Daoy (cell line): ENCODE results near the gene CDH15. TPM values are rescaled to one million over a fixed set of nuclear protein-coding genes. Genes with fewer than 3 reads are reported as not detected.
"Not testable (repeated sequence)": the region's sequence is repeated elsewhere in the genome, so short reads cannot be mapped to it uniquely, and the experiment has no call there.

ENCODE experiments used
- DNase-seq: peaks from one replicate; pipeline ENCODE4 v3.0.0-alpha.2; 2015; ENCODE audit warnings: low read depth
- total RNA-seq: library from RNA; depleted of rRNA; stranded (reverse); fragments of >200 nt; shearing (Covaris generic); gene quantifications from 2 replicates; pipeline ENCODE4 v1.2.3, GENCODE V29; 2014; rRNA removed

Gene CDH15
- total RNA-seq, 1 experiment from 2014 or later, result not detected

DNA sequence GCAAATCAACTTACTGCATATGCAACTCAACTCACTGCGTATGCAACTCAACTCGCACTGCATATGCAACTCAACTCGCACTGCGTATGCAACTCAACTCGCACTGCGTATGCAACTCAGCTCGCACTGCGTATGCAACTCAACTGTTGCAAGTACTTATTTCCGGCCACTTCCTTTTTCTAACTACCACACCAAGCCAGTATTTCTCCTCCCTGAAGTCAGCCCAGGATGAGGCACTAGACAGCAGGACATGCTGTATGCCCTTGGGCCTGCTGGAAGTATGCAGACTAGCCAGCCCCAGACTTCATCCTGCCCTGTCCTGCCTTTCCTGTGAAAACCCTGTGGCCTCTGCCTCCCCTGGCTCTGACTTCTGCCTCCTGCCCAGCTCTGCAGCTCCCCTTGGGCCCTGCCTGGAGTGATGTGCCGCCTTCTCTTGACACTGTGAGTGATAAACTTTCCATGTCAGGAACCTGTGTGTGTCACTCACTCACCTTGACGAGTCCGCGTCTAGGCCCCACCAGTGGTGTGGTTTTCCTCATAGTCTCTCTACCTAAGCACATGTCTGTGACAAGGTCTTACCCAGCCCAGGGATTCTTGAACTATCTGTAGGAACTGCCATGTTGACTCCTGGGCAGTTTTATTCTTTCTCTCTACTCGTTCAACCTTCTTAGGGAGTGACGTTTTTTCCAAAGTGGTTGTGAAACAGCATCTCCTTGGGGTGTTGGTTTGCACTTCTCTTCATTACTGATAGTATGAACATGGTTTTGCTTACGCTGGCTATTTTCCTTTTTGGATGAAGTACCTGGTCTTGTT, 62.3 kb downstream of the CDH15 start:
- DNase-seq, result no peak

DNA sequence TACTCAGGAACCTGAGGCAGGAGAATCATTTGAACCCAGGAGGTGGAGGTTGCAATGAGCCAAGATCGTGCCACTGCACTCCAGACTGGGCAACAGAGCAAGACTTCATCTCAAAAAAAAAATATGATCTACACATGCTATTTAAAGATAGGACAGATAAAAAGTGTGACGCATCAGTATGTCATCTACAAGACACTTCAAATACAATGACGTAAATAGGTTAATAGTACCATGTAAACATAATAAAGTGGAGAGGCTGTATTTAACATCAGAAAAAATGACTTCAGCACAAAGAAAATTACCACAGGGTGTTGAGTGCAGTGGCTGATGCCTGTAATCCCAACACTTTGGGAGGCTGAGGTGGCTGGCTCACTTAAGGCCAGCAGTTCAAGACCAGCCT, 66.2 kb downstream of the CDH15 start:
- DNase-seq, result no peak

DNA sequence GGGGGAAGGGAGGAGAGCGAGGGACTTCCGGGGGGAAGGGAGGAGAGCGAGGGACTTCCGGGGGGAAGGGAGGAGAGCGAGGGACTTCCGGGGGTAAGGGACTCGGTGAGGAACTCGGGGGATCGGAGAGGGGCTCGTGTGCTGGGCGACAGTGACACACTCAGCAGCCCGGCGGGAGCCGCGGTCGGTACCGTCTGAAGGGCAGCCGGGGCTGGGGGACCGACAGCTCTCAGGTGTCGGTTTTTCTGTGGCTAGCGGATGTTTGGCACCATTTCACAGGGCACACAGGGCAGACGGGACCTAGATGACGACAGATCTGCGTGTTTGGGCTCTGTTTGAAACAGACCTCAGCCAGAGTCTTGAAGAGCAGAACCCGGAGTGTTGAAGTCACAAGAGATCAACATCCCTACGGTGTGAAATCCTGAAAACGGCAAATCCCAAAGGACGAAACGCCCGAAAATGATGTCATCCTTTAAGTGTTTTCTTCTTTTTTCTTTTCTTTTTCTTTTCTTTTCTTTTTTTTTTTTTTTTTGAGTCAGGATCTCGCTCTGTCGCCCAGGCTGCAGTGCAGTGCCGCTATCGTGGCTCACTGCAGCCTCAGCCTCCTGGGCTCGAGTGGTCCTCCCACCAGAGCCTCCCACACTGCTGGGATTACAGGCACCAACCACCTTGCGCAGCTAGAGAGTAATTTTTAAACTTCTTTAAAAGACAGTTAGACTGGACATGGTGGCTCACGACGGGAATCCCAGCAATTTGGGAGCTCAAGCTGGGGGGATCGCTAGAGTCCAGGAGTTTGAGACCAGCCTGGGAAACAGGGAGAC, 69.8 kb downstream of the CDH15 start:
- peak; percentile 73 for DNase-seq

DNA sequence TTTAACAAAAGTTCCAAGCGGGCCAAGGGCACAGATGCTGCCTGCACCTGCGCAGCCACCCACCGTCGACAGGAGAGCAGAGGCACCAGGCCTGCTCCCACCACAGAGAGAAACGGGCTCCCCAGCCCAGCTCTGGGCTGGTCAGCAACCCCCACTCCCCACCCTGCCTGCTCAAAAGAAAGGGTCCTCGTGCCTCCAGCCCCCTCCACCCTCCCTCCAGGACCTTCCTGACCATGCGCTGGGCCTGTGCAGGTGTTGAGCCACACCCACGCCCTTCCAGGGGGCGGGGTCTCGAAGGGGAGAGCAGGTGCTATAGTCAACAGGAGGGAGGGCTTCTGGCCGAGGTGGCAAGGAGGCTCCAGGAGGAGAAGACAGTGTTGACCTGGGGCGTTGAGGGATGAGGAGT, 71.2 kb downstream of the CDH15 start:
- DNase-seq, result no peak

DNA sequence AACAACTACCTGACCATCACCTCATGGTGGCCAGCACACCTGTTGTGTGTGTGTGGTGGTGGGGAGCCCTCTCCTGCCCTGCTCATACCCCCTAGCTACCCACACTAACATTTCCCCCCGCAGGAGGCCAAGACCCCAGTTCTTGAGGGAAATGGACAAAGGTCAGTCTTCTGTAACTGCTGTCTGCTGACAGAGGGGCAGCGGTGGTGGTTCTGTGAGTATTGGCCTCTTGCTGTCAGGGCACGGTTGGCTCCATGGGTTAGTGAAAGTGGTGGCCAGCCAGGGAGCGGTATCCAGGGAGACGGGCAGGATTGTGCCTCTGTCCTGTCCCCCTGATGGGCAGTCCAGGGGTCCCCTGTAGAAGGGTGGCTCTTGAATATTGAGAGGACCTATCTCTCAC, 72.1 kb downstream of the CDH15 start:
- no peak for DNase-seq

DNA sequence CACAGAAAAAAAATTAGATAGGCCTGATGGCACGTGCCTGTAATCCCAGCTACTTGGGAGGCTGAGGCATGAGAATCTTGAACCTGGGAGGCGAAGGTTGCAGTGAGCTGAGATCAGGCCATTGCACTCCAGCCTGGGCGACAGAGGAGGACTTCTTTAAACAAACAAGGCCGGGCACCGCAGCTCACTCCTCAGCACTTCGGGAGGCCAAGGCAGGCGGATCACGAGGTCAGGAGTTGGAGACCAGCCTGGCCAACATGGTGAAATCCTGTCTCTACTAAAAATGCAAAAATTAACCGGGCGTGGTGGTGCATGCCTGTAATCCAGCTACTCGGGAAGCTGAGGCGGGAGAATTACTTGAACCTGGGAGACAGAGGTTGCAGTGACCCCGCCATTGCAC, 72.7 kb downstream of the CDH15 start:
- not testable (repeated sequence) for DNase-seq

DNA sequence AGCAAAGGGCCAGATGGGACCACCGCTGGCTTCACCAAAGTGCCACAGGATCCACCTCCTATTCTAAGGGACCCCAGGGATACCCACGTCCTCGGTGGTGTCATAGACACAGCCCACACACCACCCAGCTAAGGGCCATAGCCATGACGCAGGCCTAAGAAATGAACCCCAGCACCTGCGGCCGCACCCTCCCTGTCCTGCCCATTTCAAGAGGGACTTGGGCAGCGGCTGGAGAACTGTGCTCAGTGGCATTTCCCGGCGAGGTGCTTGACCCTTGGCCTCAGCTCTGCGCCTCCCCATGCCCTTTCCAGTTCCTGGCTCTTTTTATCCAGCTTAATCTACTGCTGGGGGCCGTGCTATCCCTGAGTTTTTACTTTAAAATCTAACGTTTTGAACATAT, 73.2 kb downstream of the CDH15 start:
- DNase-seq, result no peak

Other genes starting within 250 kb of the CDH15 start
- gene CBFA2T3, start 194.5 kb upstream of the CDH15 start, total RNA-seq, result not detected in 2 replicates
- gene ACSF3, start 77.9 kb upstream of the CDH15 start, total RNA-seq, result 13.1 and 13.4 TPM in 2 replicates
- gene SLC22A31, start 28.8 kb downstream of the CDH15 start, total RNA-seq, result not detected in 2 replicates
- gene ZNF778, start 46.0 kb downstream of the CDH15 start, total RNA-seq, result 3.4 TPM in 2 replicates